Astrocyte (in vitro differentiated cells and primary cell): ENCODE results near the gene SLC9B1. TPM values are rescaled to one million over a fixed set of nuclear protein-coding genes. Genes with fewer than 3 reads are reported as not detected.

Experiments
- DNase-seq: peaks from one replicate; pipeline ENCODE4 v3.0.0-alpha.2; 2010; ENCODE audit warnings: low read depth
- FAIRE-seq: peaks from 2 replicates; lab custom pipeline; 2011; peaks lifted over from hg19 to GRCh38; lab: Jason Lieb, UNC
- H2AFZ ChIP-seq: 2 replicates; pipeline ENCODE4 v1.6.0; 2012; ENCODE audit warnings: low read depth, low read length, inconsistent platforms
- H3K27ac ChIP-seq: 2 replicates; pipeline ENCODE4 v1.5.1; 2011; ENCODE audit warnings: low read depth, low read length, inconsistent platforms
- H3K27me3 ChIP-seq: 2 replicates; pipeline ENCODE4 v1.6.0; 2011; ENCODE audit warnings: low read length, inconsistent platforms; ENCODE audit not compliant: insufficient read depth
- H3K36me3 ChIP-seq: 2 replicates; pipeline ENCODE4 v1.5.1; 2011; ENCODE audit warnings: low read length, inconsistent platforms; ENCODE audit not compliant: insufficient read depth
- H3K4me1 ChIP-seq: 2 replicates; pipeline ENCODE4 v1.5.1; 2011; ENCODE audit warnings: low read length, inconsistent platforms; ENCODE audit not compliant: insufficient read depth
- H3K4me2 ChIP-seq: 2 replicates; pipeline ENCODE4 v1.6.0; 2012; ENCODE audit warnings: low read length, inconsistent platforms
- H3K4me3 ChIP-seq: 2 replicates; pipeline ENCODE4 v1.5.1; 2011; ENCODE audit warnings: low read depth, mild to moderate bottlenecking, low read length, inconsistent platforms; ENCODE audit not compliant: insufficient read depth
- H3K79me2 ChIP-seq: 2 replicates; pipeline ENCODE4 v1.6.0; 2012; ENCODE audit warnings: mild to moderate bottlenecking, low read length, inconsistent platforms; ENCODE audit not compliant: insufficient read depth
- H3K9ac ChIP-seq: 2 replicates; pipeline ENCODE4 v1.6.0; 2012; ENCODE audit warnings: mild to moderate bottlenecking, low read length, inconsistent platforms
- H3K9me3 ChIP-seq: 2 replicates; pipeline ENCODE4 v1.5.1; 2012; ENCODE audit warnings: low read depth, mild to moderate bottlenecking, low read length, inconsistent platforms; ENCODE audit not compliant: insufficient read depth
- H4K20me1 ChIP-seq: 2 replicates; pipeline ENCODE4 v1.6.0; 2012; ENCODE audit warnings: low read length, inconsistent platforms; ENCODE audit not compliant: insufficient read depth
- H3K27ac Mint-ChIP-seq: one replicate; pipeline ENCODE4 v1.8.0; 2021; ENCODE audit warnings: mild to moderate bottlenecking, mixed read lengths; ENCODE audit not compliant: unreplicated experiment
- H3K27me3 Mint-ChIP-seq: one replicate; pipeline ENCODE4 v1.8.0; 2021; ENCODE audit warnings: low read depth, mixed read lengths; ENCODE audit not compliant: unreplicated experiment
- H3K36me3 Mint-ChIP-seq: one replicate; pipeline ENCODE4 v1.8.0; 2021; ENCODE audit warnings: low read depth, mixed read lengths; ENCODE audit not compliant: unreplicated experiment
- H3K4me1 Mint-ChIP-seq: one replicate; pipeline ENCODE4 v1.8.0; 2021; ENCODE audit warnings: low read depth, mixed read lengths; ENCODE audit not compliant: unreplicated experiment
- H3K4me3 Mint-ChIP-seq: one replicate; pipeline ENCODE4 v1.8.0; 2021; ENCODE audit warnings: mild to moderate bottlenecking, moderate library complexity, mixed read lengths; ENCODE audit not compliant: unreplicated experiment
- H3K9me3 Mint-ChIP-seq: one replicate; pipeline ENCODE4 v1.8.0; 2021; ENCODE audit warnings: mild to moderate bottlenecking, mixed read lengths; ENCODE audit not compliant: unreplicated experiment
- CTCF ChIP-seq: IDR thresholded peaks from 2 replicates; pipeline ENCODE4 v1.5.1; 2011; ENCODE audit warnings: low read depth, mild to moderate bottlenecking, inconsistent platforms, low read length, moderate library complexity; ENCODE audit not compliant: insufficient read depth
- EZH2 ChIP-seq: IDR thresholded peaks from 2 replicates; pipeline ENCODE4 v1.6.1; 2012; ENCODE audit warnings: mild to moderate bottlenecking, low read length, inconsistent platforms; ENCODE audit not compliant: insufficient read depth
- total RNA-seq: library from RNA; stranded (reverse); gene quantifications from 2 replicates; pipeline ENCODE4 v1.2.1, GENCODE V29; 2021

Gene SLC9B1
- total RNA-seq, 1 donor from 2014 or later = 0.16 TPM

GRCh38 chr4:103046416-103047290, 27.1 kb upstream of the SLC9B1 start:
- peak; percentile 5 for FAIRE-seq
- H3K27ac Mint-ChIP-seq = no peak overlapping the region
- H3K27me3 Mint-ChIP-seq = no peaks in the 10 kb centered on the region
- no peak overlapping the region for H3K9ac ChIP-seq
- no peak for TF ChIP-seq EZH2
- peak; percentile 66 for TF ChIP-seq CTCF
- H3K4me1 Mint-ChIP-seq = no peaks in the 10 kb centered on the region
- no peaks in the 10 kb centered on the region for H3K36me3 ChIP-seq
- no peaks in the 10 kb centered on the region for H3K27me3 ChIP-seq
- no peak overlapping the region for H2AFZ ChIP-seq
- peaks cover 9% of the 10 kb centered on the region for H3K36me3 Mint-ChIP-seq
- no peak overlapping the region for H3K27ac ChIP-seq
- H4K20me1 ChIP-seq = no peaks in the 10 kb centered on the region
- no peak overlapping the region for H3K4me2 ChIP-seq
- peak; percentile 14 for DNase-seq
- H3K4me3 ChIP-seq = no peak overlapping the region
- H3K4me1 ChIP-seq = no peaks in the 10 kb centered on the region
- no peak overlapping the region for H3K4me3 Mint-ChIP-seq
- H3K79me2 ChIP-seq = no peaks in the 10 kb centered on the region
- H3K9me3 ChIP-seq = no peaks in the 10 kb centered on the region
- H3K9me3 Mint-ChIP-seq = no peaks in the 10 kb centered on the region

GRCh38 chr4:103044183-103044582, 24.7 kb upstream of the SLC9B1 start:
- H3K27me3 ChIP-seq = no peaks in the 10 kb centered on the region
- FAIRE-seq (no peak), DNase-seq (no peak)
- no peaks in the 10 kb centered on the region for H4K20me1 ChIP-seq
- no peaks in the 10 kb centered on the region for H3K4me1 ChIP-seq
- H3K36me3 Mint-ChIP-seq = peaks cover 7% of the 10 kb centered on the region
- H3K4me3 ChIP-seq = no peak overlapping the region
- no peak overlapping the region for H3K9ac ChIP-seq
- H3K4me3 Mint-ChIP-seq = no peak overlapping the region
- H3K79me2 ChIP-seq = no peaks in the 10 kb centered on the region
- no peak overlapping the region for H2AFZ ChIP-seq
- no peaks in the 10 kb centered on the region for H3K36me3 ChIP-seq
- no peaks in the 10 kb centered on the region for H3K9me3 ChIP-seq
- H3K9me3 Mint-ChIP-seq = no peaks in the 10 kb centered on the region
- no peak for TF ChIP-seq CTCF
- no peak for TF ChIP-seq EZH2
- no peak overlapping the region for H3K27ac ChIP-seq
- H3K4me1 Mint-ChIP-seq = no peaks in the 10 kb centered on the region
- no peak overlapping the region for H3K4me2 ChIP-seq
- no peaks in the 10 kb centered on the region for H3K27me3 Mint-ChIP-seq
- no peak overlapping the region for H3K27ac Mint-ChIP-seq

DNA sequence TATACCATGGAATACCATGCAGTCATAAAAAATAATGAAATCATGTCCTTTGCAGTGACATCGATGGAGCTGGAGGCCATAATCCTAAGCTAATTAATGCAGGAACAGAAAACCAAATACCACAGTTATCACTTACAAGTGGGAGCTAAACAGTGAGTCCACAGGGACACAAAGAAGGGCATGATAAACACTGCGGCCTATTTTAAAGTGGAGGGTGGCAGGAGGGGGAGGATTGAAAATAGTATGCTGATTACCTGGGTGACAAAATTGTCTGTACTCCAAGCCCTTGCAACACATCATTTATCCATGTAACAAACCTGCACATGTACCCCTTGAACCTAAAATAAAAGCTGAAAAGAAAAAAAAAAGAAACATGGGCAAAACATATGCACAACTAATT, 16.7 kb upstream of the SLC9B1 start:
- Mint-ChIP-seq H3K27ac (no peak overlapping the region), H3K27me3 (no peaks in the 10 kb centered on the region), H3K4me3 (no peak overlapping the region), H3K36me3 (peaks cover 4% of the 10 kb centered on the region), H3K4me1 (no peaks in the 10 kb centered on the region), H3K9me3 (peaks cover 5% of the 10 kb centered on the region)
- no peak overlapping the region for H3K9ac ChIP-seq
- H3K4me3 ChIP-seq = no peak overlapping the region
- no peaks in the 10 kb centered on the region for H3K9me3 ChIP-seq
- no peak for FAIRE-seq
- H3K4me2 ChIP-seq = no peak overlapping the region
- DNase-seq = no peak
- no peak overlapping the region for H3K27ac ChIP-seq
- TF ChIP-seq EZH2 (no peak), CTCF (no peak)
- no peaks in the 10 kb centered on the region for H3K36me3 ChIP-seq
- no peaks in the 10 kb centered on the region for H3K79me2 ChIP-seq
- H3K27me3 ChIP-seq = no peaks in the 10 kb centered on the region
- no peaks in the 10 kb centered on the region for H4K20me1 ChIP-seq
- no peaks in the 10 kb centered on the region for H3K4me1 ChIP-seq
- no peak overlapping the region for H2AFZ ChIP-seq
